GM18502 (cell line): Measurements from ENCODE around the gene HAS3.
"Not testable (repeated sequence)": the region's sequence is repeated elsewhere in the genome, so short reads cannot be mapped to it uniquely, and the experiment has no call there.

Source experiments
- ATAC-seq: cut with Tn5 transposase; IDR thresholded peaks from one replicate; pipeline ENCODE4 v1.9.1; 2021; ENCODE audit warnings: mild to moderate bottlenecking; ENCODE audit not compliant: unreplicated experiment, poor library complexity

HAS3 gene

GRCh38 chr16:69105501-69106361, at the start of gene HAS3:
Gene HAS3, plus strand, starts transcription at chr16:69105653. Its CDS starts 3,743 bp downstream, at chr16:69109396.
- no peak for ATAC-seq

DNA sequence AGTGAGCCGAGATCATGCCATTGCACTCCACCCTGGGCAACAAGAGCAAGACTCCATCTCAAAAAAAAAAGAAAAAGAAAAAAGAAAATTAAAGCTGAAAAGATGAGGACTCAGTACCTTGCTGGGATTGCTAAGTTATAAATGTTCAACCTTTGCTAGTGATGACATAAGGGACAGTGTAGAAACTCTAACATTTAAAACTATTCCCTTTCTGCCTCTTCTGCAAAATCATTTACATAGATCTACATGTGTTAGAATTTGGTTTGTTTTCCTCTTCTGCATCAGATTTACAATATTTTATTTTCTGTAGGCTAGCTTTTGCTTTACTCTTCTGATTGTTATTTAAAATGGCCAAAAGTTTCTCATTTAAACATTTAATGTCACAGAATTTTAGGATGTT, 49.5 kb upstream of the HAS3 start:
- no peak for ATAC-seq

GRCh38 chr16:69056421-69056820, 49.0 kb upstream of the HAS3 start:
- ATAC-seq, result no peak

- ATAC-seq, result no peak
These were observed 47.8 kb upstream of the HAS3 start for GRCh38 chr16:69057400-69058378.

DNA sequence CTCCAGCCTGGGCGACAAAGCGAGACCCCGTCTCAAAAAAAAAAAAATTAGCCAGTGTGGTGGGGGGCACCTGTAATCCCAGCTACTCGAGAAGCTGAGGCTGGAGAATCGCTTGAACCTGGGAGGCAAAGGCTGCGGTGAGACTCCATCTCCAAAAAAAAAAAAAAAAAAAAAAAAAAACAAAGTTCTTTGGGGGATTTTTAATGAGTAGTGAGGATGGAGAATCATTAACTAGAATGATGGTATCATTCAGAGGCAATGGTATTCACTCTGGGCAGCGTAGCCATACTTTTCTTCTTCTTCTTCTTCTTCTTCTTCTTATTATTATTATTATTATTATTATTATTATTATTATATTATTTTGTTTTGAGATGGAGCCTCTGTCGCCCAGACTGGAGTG, 42.0 kb upstream of the HAS3 start:
- not testable (repeated sequence) for ATAC-seq

DNA sequence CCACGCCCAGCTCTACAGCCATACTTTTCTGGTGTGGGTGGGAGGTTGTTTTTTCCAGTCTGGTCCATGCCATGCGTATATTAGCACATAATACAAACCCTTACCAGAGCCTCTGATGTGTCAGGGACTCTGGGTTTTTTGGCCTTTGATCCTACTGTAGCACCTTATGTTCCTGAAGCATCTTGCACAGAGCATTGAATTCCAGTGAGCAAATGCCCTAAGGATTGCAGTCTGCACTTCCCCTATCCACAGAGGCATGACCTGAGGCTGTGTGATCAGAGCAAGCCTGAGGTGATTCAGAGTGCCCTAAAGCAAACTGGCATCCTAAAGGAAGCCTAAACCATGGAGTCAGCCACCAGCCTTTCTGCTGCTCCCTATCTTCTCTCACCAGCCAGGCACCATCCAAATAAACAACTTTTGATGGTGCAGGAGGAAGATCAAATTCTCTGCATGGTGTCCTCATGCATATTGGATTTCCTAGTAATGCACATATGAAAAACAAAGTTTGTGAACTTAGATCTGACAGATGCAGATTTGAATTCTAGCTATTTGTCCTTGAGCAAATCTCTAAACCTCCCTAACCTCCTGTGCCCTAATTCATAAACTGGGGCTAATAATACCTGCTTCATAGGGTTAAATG, 41.2 kb upstream of the HAS3 start:
- no peak for ATAC-seq

- no peak for ATAC-seq
These were observed 40.6 kb upstream of the HAS3 start for GRCh38 chr16:69064764-69065313.

GRCh38 chr16:69069504-69069903, 35.9 kb upstream of the HAS3 start:
- no peak for ATAC-seq

GRCh38 chr16:69071036-69071435, 34.4 kb upstream of the HAS3 start:
- no peak for ATAC-seq

DNA sequence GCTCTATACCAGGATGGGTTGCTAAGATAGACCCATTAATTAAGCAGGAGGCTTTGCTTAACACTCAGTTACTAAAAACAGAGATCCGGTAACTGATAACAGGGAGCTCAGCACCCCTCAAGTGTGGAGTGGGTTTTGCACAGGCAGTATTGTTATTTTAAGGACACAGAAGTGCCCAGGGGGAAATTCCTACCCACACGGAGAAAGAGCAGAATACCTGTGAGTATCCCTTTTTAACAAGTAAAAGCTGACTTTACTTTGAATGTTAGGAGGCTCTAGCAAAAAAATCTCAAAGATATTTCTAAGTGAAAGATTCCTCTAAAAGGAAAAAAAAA, 32.8 kb upstream of the HAS3 start:
- ATAC-seq, result no peak

GRCh38 chr16:69073181-69073702, 32.2 kb upstream of the HAS3 start:
- no peak for ATAC-seq

DNA sequence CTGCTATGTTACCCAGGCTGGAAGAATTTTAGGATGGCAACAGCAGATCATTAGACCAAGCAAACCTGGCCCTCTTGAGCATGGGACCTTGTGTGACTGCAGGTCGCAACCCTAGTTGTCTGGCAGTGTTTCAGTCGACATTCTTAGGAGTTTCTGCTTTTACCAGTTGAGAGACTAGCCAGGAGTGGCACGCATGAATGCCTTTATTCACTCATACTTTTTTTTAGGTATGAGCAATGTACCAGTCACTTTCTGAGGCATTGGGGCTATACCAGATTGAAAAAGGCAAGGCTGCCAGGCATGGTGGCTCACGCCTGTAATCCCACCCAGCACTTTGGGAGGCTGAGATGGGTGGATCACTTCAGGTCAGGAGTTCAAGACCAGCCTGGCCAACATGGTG, 28.2 kb upstream of the HAS3 start:
- ATAC-seq, result no peak

- ATAC-seq, result no peak
These were observed 27.4 kb upstream of the HAS3 start for GRCh38 chr16:69078073-69078472.

- ATAC-seq, result no peak
These were observed 25.8 kb upstream of the HAS3 start for GRCh38 chr16:69079697-69080096.

GRCh38 chr16:69083306-69083941, 22.0 kb upstream of the HAS3 start:
- no peak for ATAC-seq

- ATAC-seq, result no peak
These were observed 21.2 kb upstream of the HAS3 start for GRCh38 chr16:69084289-69084688.

DNA sequence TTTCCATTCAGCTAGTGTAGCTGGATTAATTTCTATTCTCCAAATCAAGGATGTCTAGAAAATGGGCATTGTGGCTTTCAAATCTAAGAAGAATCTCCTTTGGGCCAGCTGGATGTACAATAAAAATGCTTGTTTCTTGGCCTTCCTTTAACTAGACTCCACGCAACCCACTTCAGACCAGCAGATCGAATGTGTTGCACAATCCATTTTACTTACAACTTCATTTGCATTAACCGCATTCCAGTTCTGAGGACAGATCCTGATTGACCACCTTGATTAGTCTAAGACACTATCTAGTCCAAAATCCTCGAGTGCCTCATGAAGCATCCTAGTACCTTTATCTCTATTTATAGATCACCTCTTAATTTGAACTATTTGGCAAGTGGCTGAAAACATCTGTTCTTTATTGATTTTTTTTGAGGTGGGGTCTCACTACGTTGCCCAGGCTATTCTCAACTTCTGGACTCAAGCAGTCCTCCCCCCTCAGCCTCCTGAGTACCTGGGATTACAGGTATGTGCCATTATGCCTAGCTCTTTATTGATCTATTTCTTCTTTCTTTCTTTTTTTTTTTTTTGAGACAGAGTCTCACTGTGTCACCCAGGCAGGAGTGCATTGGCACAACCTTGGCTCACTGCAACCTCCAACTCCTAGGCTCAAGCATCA, 20.3 kb upstream of the HAS3 start:
- no peak for ATAC-seq

- no peak for ATAC-seq
These were observed 18.3 kb upstream of the HAS3 start for GRCh38 chr16:69087161-69087581.

DNA sequence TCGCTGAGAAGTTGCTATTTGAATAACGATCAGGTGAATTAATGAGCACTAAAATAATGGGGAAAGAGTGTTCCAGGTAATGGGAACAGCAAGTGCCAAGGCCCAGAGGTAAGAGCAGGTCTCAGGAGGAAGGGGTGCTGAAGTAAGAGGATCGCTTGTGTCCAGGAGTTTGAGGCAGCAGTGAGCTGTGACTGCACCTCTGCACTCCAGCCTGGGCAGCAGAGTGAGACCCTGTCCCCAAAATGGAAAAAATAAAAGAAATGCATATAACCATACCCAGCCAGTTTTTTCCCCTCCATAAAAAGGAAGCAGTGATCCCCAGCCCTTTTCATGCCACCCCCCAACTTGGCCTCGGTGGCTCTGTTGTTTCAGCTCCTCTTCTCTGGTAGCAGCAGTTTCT, 16.8 kb upstream of the HAS3 start:
- ATAC-seq, result no peak
